Measurements from ENCODE around the gene IP6K2.

The IP6K2 gene

GRCh38 chr3:48639944-48640606 is 76.9 kb downstream of the IP6K2 start:
- DNase-seq (ENCODE audit: low read depth, low spot score): no peak

Measured in smooth muscle cell of the brain vasculature (primary cell).